Activated CD4-positive, alpha-beta T cell treated with anti-CD3 and anti-CD28 coated beads, Interleukin-2, amount 10 ng/mL, durations not matched to agents 24 days and 14 days (primary cell): ENCODE data around the gene ARPP19. TPM values are rescaled to one million over a fixed set of nuclear protein-coding genes. Genes with fewer than 3 reads are reported as not detected.

Source experiments
- DNase-seq: peaks from one replicate; pipeline ENCODE4 v3.0.0; 2022
- H3K27ac Mint-ChIP-seq: one replicate; pipeline ENCODE4 v1.8.0; 2022; ENCODE audit warnings: mild to moderate bottlenecking, mixed read lengths
- H3K27me3 Mint-ChIP-seq: one replicate; pipeline ENCODE4 v1.8.0; 2022; ENCODE audit warnings: mixed read lengths
- H3K36me3 Mint-ChIP-seq: one replicate; pipeline ENCODE4 v1.8.0; 2022; ENCODE audit warnings: low read depth, mild to moderate bottlenecking, mixed read lengths
- H3K4me1 Mint-ChIP-seq: one replicate; pipeline ENCODE4 v1.8.0; 2021; ENCODE audit warnings: mixed read lengths
- H3K4me3 Mint-ChIP-seq: one replicate; pipeline ENCODE4 v1.8.0; 2022; ENCODE audit warnings: mild to moderate bottlenecking, moderate library complexity, mixed read lengths
- H3K9me3 Mint-ChIP-seq: one replicate; pipeline ENCODE4 v1.8.0; 2021; ENCODE audit warnings: mixed read lengths
- intact Hi-C: fragments of 100-400 bp; cut with micrococcal nuclease; formaldehyde crosslinking; loops from one replicate; pipeline ENCODE4 v1.15.1; 2023
- total RNA-seq: library from RNA; stranded (reverse); gene quantifications from 2 replicates; pipeline ENCODE4 v1.2.3, GENCODE V29; 2022

Gene ARPP19
- total RNA-seq, 1 donor from 2014 or later, result 215 TPM

DNA sequence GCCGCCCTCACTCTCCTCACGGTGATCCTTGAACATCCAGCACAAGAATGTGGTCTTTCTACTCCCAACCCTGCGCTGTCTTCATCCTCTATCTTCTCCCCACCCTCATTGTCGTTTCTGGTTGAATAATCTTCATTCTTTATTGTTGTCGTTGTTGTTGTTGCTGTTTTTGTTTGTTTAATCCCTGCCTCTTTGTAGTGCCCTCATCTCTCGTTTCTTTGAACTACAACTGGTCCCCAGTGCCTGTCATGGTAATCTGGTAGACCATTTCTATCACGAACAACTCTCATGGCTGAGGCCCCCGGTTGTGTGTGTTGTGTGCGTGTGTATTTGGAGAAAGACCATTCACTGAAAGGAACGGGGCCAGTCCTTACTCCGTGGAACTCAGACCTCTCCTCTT lies 38.9 kb downstream of the ARPP19 start:
- peak overlapping the region; percentile 75 for H3K27ac Mint-ChIP-seq
- H3K36me3 Mint-ChIP-seq, result no peaks in the 10 kb centered on the region
- peaks cover 33% of the 10 kb centered on the region for H3K4me1 Mint-ChIP-seq
- no peak for DNase-seq
- H3K4me3 Mint-ChIP-seq, result peak overlapping the region; percentile 76
- H3K9me3 Mint-ChIP-seq, result no peaks in the 10 kb centered on the region
- intact Hi-C loops, result loop anchor here (1.0 to 10.0 kb wide), 6 partner anchors 28 to 267 kb away; partner anchors contain the start of gene ATOSA
- H3K27me3 Mint-ChIP-seq, result peaks cover 14% of the 10 kb centered on the region

- Mint-ChIP-seq H3K9me3 (no peaks in the 10 kb centered on the region), H3K27ac (peak overlapping the region; percentile 75), H3K4me1 (peaks cover 30% of the 10 kb centered on the region), H3K4me3 (peak overlapping the region; percentile 76), H3K36me3 (no peaks in the 10 kb centered on the region), H3K27me3 (peaks cover 14% of the 10 kb centered on the region)
- peak; percentile 75 for DNase-seq
- intact Hi-C loops, result loop anchor here (1.0 to 10.0 kb wide), 6 partner anchors 29 to 267 kb away; partner anchors contain the start of gene ATOSA
These were observed 39.4 kb downstream of the ARPP19 start for GRCh38 chr15:52529341-52529924.

DNA sequence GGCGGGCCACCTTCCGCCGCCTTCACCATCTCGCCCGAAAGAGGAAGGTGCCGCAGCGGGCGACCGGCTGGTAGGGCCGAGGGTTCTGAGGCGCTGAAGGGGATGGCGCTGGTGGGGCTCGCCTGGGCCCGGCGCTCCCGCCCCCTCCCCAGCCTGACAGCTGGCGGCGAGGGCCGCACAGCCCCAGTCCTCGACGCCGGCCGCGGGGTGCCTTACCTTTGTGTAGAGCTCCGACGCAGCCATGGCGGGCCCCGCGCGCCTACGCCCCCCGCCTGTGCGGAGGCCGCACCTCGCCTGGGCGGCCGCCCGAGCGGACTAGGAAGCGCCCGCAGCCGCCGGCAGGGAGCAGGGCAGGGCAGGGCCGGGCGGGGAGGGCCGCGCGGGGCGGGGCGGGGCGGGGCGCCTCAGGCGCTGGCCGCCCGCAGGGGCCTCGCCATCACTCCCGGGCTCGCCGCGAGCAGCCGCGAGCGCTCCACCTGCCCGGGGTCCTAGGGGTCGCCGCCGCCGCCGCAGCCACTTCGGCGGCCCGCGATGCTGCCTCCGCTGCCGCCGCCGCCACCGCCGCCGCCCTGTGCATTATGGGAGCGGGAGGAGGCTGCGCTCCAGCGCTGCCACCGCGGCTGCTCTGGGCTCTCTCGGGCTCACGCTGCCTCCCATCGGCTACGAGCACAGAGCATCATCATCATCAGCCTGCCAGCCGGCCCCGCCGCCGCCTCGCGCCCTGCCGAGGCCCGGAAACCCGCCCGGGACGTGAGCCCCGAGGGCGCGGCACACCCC lies 40.1 kb downstream of the ARPP19 start, which contains the start of gene MYO5A:
TSS of gene MYO5A (minus strand) at position 317 of the 777 bp plus-strand sequence. CDS start at position 243, 74 bp downstream.
- Mint-ChIP-seq H3K4me3 (peak within 1 kb of the TSS; percentile 96), H3K36me3 (peaks cover 1% of the 10 kb centered on the region), H3K4me1 (peaks cover 32% of the 10 kb centered on the region), H3K27me3 (peaks cover 14% of the 10 kb centered on the region), H3K9me3 (no peaks in the 10 kb centered on the region), H3K27ac (peak within 1 kb of the TSS; percentile 86)
- DNase-seq, result peak; percentile 94
- intact Hi-C loops, result loop anchor here (1.0 to 10.0 kb wide), 6 partner anchors 30 to 266 kb away; partner anchors contain the start of gene ATOSA

DNA sequence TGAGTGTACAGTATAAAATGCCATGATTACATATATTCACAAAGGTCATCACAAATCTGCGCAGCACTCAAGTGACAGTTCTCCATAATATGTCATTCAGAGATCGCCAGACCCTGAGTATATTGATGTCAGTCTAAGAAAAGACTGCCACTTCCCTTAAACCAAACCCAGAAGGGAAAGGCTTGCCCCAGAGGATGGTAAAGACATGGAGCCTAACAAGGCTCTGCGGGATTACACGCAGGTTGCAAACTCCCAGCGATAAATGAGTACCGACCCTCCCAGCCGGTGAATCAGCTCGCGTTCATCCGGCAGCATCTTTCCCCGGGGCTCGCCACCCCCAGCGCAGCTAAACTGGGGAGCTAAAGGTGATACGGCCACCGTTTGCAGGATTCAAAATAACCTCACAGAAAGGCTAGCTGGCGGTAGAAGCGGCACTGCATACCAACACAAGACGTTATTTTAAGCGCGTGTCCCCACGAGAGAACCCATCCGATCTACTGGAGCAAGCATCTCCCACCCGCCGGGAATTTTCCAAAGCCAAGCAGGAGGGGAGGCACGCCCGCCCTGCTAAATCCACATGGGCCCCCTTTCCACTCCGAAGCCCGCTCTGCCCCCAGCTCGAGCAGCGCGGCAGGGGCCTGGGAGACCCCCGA lies 40.8 kb downstream of the ARPP19 start:
- Mint-ChIP-seq H3K9me3 (no peaks in the 10 kb centered on the region), H3K4me1 (peaks cover 37% of the 10 kb centered on the region)

GRCh38 chr15:52527196-52527910 lies 41.5 kb downstream of the ARPP19 start:
- no peak overlapping the region for H3K27ac Mint-ChIP-seq
- H3K36me3 Mint-ChIP-seq, result peaks cover 1% of the 10 kb centered on the region
- no peaks in the 10 kb centered on the region for H3K9me3 Mint-ChIP-seq
- peak overlapping the region; percentile 96 for H3K4me3 Mint-ChIP-seq
- intact Hi-C loops, result loop anchor here (10.0 kb wide), 1 partner anchor 207 kb away; no protein-coding TSS in a partner anchor
- DNase-seq, result no peak
- peaks cover 8% of the 10 kb centered on the region for H3K27me3 Mint-ChIP-seq
- peaks cover 35% of the 10 kb centered on the region for H3K4me1 Mint-ChIP-seq

More for the DNA sequence above, 40.8 kb downstream of the ARPP19 start:
- intact Hi-C loops, result loop anchor here (2.0 to 10.0 kb wide), 3 partner anchors 151 to 265 kb away; partner anchors contain the start of gene ATOSA
- H3K27ac Mint-ChIP-seq, result peak overlapping the region; percentile 86
- peak; percentile 80 for DNase-seq
- peaks cover 10% of the 10 kb centered on the region for H3K27me3 Mint-ChIP-seq
- H3K4me3 Mint-ChIP-seq, result peak overlapping the region; percentile 96
- H3K36me3 Mint-ChIP-seq, result peaks cover 1% of the 10 kb centered on the region

DNA sequence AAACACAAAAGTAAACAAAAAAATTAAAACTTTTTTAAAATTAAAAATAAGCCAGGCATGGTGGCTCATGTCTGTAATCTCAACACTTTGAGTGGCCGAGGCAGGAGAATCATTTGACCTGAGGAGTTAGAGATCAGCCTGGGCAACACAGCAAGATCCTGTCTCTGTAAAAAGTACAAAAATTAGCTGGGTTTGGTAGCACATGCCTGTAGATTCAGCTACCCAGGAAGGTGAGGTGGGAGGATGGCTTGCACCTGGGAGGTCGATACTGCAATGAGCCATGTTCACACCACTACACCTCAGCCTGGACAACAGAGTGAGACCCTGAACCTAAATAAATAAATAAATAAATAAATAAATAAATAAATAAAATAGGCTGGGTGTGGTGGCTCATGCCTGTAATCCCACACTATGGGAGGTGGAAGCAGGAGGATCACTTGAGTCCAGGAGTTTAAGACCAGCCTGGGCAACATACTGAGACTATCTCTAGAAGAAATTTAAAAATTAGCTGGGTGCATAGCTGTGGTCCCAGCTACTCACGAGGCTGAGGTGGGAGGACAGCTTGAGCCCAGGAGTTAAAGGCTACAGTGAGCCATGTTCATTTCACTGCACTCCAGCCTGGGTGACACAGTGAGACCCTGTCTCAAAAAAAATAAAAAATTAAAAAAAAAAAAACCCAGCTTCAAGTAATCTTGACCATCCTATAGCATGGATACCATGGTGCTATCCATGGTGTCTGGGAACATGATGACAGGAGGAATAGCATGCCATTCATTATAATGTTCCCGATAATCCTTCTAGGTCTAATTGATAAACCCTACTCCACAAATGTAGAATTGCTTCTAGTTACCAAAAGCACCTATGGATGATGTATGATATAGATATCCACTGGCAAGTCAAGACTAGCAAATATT lies 44.4 kb downstream of the ARPP19 start:
- Mint-ChIP-seq H3K4me1 (peaks cover 30% of the 10 kb centered on the region), H3K36me3 (peaks cover 1% of the 10 kb centered on the region)
- intact Hi-C loops, result loop anchor here (10.0 kb wide), 1 partner anchor 210 kb away; no protein-coding TSS in a partner anchor

GRCh38 chr15:52523647-52524046 lies 45.2 kb downstream of the ARPP19 start:
- intact Hi-C loops, result loop anchor here (10.0 kb wide), 1 partner anchor 211 kb away; no protein-coding TSS in a partner anchor
- Mint-ChIP-seq H3K36me3 (peaks cover 1% of the 10 kb centered on the region), H3K27me3 (peaks cover 1% of the 10 kb centered on the region), H3K4me1 (peaks cover 33% of the 10 kb centered on the region), H3K9me3 (no peaks in the 10 kb centered on the region), H3K4me3 (no peak overlapping the region), H3K27ac (peak overlapping the region; percentile 21)
- DNase-seq, result no peak

More for the DNA sequence above, 44.4 kb downstream of the ARPP19 start:
- DNase-seq, result no peak
- Mint-ChIP-seq H3K27me3 (peaks cover 1% of the 10 kb centered on the region), H3K27ac (no peak overlapping the region), H3K4me3 (no peak overlapping the region), H3K9me3 (no peaks in the 10 kb centered on the region)

DNA sequence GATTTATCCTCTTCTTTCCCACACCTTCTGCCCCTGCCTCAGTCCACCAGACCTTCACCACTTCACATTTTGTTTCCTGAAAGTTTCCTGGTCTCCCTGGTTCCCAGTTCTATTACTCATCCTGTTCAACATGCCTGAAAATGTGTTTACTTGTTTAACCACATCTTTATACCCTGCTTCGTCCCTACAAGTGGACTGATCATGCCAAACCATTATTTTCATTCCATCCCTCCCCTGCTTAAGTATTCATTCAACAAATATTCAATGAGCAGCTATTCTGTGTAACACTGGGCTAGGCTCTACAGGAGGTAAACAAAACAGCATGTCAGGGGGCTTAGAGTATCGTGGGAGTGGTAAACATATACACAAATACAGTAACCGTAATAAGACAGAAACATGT lies 45.6 kb downstream of the ARPP19 start:
- no peak overlapping the region for H3K4me3 Mint-ChIP-seq
- peaks cover 1% of the 10 kb centered on the region for H3K27me3 Mint-ChIP-seq
- peaks cover 1% of the 10 kb centered on the region for H3K36me3 Mint-ChIP-seq
- peak overlapping the region; percentile 21 for H3K27ac Mint-ChIP-seq
- intact Hi-C loops, result loop anchor here (10.0 kb wide), 1 partner anchor 212 kb away; no protein-coding TSS in a partner anchor
- peaks cover 33% of the 10 kb centered on the region for H3K4me1 Mint-ChIP-seq
- DNase-seq, result no peak
- H3K9me3 Mint-ChIP-seq, result no peaks in the 10 kb centered on the region

DNA sequence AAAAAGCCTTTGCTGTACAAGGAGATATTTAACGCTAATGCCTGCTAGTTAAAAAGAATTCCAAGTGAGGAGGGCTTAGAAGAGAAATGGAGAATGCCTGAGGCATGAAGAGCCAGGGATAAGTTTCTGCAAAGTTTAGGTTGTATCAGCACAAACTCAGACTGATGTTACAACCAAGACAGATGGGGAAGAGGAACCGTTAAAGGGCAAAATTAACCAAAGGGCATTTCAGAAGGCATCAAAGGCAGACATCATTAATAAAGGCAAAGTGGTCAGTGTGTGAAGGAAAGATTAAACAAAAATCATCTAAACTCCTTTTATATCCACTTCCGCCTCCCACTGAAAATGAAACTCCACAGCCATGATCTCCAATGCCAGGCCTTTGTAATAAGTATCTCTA lies 47.1 kb downstream of the ARPP19 start:
- Mint-ChIP-seq H3K4me3 (no peak overlapping the region), H3K27me3 (no peaks in the 10 kb centered on the region), H3K9me3 (no peaks in the 10 kb centered on the region), H3K36me3 (peaks cover 1% of the 10 kb centered on the region), H3K4me1 (peaks cover 18% of the 10 kb centered on the region), H3K27ac (no peak overlapping the region)
- intact Hi-C loops, result loop anchor here (10.0 kb wide), 1 partner anchor 213 kb away; no protein-coding TSS in a partner anchor
- DNase-seq, result no peak

- intact Hi-C loops, result loop anchor here (10.0 kb wide), 1 partner anchor 214 kb away; no protein-coding TSS in a partner anchor
- H3K4me1 Mint-ChIP-seq, result peaks cover 15% of the 10 kb centered on the region
- no peak for DNase-seq
- peaks cover 1% of the 10 kb centered on the region for H3K36me3 Mint-ChIP-seq
- H3K4me3 Mint-ChIP-seq, result no peak overlapping the region
- no peak overlapping the region for H3K27ac Mint-ChIP-seq
- no peaks in the 10 kb centered on the region for H3K27me3 Mint-ChIP-seq
- no peaks in the 10 kb centered on the region for H3K9me3 Mint-ChIP-seq
These were observed 48.4 kb downstream of the ARPP19 start for GRCh38 chr15:52520421-52520820.

- Mint-ChIP-seq H3K27ac (no peak overlapping the region), H3K27me3 (no peaks in the 10 kb centered on the region), H3K9me3 (no peaks in the 10 kb centered on the region), H3K4me1 (peaks cover 13% of the 10 kb centered on the region), H3K36me3 (no peaks in the 10 kb centered on the region), H3K4me3 (no peak overlapping the region)
- no peak for DNase-seq
- intact Hi-C loops, result no loop called here
These were observed 50.1 kb downstream of the ARPP19 start for GRCh38 chr15:52518487-52519371.
